ENCODE data around the gene UBP1.
A peak's percentile ranks its signal among the peaks of the same experiment; 100 is the strongest.

UBP1 gene

DNA sequence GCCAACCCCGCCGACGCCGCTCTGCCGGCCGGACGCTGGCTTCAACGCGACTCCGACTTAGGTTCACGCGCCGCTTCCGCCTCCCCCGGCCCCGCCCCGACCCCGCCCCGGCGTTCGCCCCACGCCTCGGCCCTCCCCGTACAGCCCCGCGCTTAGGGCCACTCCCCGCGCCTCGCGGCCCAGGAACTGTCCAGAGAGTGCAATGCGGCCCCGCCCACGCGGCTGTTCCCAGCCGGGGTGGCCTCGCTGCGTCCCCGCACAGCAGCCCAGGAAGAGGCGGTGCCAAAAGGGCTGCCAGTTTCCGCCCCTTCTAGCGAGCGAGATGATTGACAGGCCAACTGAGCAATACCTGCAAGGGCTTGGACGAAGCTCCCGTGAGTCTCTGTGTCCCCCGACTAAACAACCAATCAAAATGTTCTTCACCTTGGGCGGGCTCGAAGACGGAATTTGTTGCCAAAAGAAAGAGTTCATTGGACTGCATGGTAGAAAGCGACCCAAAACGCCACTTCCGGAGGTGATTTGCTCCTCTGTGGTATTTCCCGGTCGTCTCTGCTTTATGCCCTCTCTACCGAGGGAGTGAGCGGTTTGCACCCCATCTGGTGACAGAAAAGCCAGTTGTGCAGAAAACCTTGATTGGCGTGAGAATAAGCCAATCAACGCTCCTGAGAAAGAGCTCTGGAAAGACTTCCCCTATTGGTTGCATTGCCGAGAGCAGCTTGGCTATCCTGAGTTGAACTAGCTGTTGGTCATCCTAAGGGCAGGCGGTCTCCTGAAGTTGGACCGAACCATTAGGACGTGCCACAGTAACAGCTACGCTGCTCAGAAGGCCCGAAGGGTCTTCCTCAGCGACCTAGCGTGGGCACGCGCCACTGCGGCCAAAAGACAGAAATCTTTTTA, at the start of gene UBP1 (continued):
- TF ChIP-seq, protein P1, sequence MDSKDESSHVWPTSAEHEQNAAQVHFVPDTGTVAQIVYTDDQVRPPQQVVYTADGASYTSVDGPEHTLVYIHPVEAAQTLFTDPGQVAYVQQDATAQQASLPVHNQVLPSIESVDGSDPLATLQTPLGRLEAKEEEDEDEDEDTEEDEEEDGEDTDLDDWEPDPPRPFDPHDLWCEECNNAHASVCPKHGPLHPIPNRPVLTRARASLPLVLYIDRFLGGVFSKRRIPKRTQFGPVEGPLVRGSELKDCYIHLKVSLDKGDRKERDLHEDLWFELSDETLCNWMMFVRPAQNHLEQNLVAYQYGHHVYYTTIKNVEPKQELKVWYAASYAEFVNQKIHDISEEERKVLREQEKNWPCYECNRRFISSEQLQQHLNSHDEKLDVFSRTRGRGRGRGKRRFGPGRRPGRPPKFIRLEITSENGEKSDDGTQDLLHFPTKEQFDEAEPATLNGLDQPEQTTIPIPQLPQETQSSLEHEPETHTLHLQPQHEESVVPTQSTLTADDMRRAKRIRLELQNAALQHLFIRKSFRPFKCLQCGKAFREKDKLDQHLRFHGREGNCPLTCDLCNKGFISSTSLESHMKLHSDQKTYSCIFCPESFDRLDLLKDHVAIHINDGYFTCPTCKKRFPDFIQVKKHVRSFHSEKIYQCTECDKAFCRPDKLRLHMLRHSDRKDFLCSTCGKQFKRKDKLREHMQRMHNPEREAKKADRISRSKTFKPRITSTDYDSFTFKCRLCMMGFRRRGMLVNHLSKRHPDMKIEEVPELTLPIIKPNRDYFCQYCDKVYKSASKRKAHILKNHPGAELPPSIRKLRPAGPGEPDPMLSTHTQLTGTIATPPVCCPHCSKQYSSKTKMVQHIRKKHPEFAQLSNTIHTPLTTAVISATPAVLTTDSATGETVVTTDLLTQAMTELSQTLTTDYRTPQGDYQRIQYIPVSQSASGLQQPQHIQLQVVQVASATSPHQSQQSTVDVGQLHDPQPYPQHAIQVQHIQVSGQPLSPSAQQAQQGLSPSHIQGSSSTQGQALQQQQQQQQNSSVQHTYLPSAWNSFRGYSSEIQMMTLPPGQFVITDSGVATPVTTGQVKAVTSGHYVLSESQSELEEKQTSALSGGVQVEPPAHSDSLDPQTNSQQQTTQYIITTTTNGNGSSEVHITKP (tag by site-specific recombination; IDR thresholded peaks at IDR 0.05), result peak; percentile 96
- TF ChIP-seq ZNF239 (tag by site-specific recombination; IDR thresholded peaks at IDR 0.05), result no peak
- peak; percentile 56; the same call in 1 of the 2 replicates for TF ChIP-seq ZNF664 (tag by site-specific recombination; IDR thresholded peaks at IDR 0.05)
- TF ChIP-seq ZBTB17 (tag by site-specific recombination; IDR thresholded peaks at IDR 0.05), result peak; percentile 94
- no peak for TF ChIP-seq ZNF501 (tag by site-specific recombination; IDR thresholded peaks at IDR 0.05)
- TF ChIP-seq ZBTB48 (tag by site-specific recombination; IDR thresholded peaks at IDR 0.05), result no peak
- TF ChIP-seq ZNF394 (tag by site-specific recombination; IDR thresholded peaks at IDR 0.05; ENCODE audit: borderline replicate concordance), result no peak
- peak; percentile 79 for TF ChIP-seq ZNF335 (tag by site-specific recombination; conservative IDR thresholded peaks at IDR 0.05)
- 0 out of 2 replicates have a peak, but pooled peaks have one; percentile 38 for TF ChIP-seq ZEB2 (tag by site-specific recombination; IDR thresholded peaks at IDR 0.05)
- TF ChIP-seq, protein P2, sequence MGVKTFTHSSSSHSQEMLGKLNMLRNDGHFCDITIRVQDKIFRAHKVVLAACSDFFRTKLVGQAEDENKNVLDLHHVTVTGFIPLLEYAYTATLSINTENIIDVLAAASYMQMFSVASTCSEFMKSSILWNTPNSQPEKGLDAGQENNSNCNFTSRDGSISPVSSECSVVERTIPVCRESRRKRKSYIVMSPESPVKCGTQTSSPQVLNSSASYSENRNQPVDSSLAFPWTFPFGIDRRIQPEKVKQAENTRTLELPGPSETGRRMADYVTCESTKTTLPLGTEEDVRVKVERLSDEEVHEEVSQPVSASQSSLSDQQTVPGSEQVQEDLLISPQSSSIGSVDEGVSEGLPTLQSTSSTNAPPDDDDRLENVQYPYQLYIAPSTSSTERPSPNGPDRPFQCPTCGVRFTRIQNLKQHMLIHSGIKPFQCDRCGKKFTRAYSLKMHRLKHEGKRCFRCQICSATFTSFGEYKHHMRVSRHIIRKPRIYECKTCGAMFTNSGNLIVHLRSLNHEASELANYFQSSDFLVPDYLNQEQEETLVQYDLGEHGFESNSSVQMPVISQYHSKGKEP (tag by site-specific recombination; IDR thresholded peaks at IDR 0.05), result no peak
- peak; percentile 33; the same call in 1 of the 2 replicates for TF ChIP-seq ZNF629 (tag by site-specific recombination; IDR thresholded peaks at IDR 0.05)
- TF ChIP-seq SALL2 (tag by site-specific recombination; IDR thresholded peaks at IDR 0.05; ENCODE audit: borderline replicate concordance), result no peak
- TF ChIP-seq KLF9 (tag by site-specific recombination; IDR thresholded peaks at IDR 0.05; ENCODE audit: low read depth), result peak; percentile 88
- no peak for TF ChIP-seq ZNF354C (tag by site-specific recombination; IDR thresholded peaks at IDR 0.05; ENCODE audit: borderline replicate concordance, low read depth)
- TF ChIP-seq, protein P3, sequence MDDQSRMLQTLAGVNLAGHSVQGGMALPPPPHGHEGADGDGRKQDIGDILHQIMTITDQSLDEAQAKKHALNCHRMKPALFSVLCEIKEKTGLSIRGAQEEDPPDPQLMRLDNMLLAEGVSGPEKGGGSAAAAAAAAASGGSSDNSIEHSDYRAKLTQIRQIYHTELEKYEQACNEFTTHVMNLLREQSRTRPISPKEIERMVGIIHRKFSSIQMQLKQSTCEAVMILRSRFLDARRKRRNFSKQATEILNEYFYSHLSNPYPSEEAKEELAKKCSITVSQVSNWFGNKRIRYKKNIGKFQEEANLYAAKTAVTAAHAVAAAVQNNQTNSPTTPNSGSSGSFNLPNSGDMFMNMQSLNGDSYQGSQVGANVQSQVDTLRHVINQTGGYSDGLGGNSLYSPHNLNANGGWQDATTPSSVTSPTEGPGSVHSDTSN (CRISPR knock-in tag; IDR thresholded peaks at IDR 0.05), result peak; percentile 91; the same call in 1 of the 2 replicates
- TF ChIP-seq ZNF146 (tag by site-specific recombination; IDR thresholded peaks at IDR 0.05), result no peak
- TF ChIP-seq ZNF404 (tag by site-specific recombination; IDR thresholded peaks at IDR 0.05), result no peak
- 0 out of 2 replicates have a peak, but pooled peaks have one; percentile 33 for TF ChIP-seq EGR2 (tag by site-specific recombination; IDR thresholded peaks at IDR 0.05; ENCODE audit: low read depth)
- no peak for TF ChIP-seq ZNF433 (tag by site-specific recombination; IDR thresholded peaks at IDR 0.05; ENCODE audit: low read depth)
- 0 out of 2 replicates have a peak, but pooled peaks have one; percentile 20 for TF ChIP-seq BCL11B (tag by site-specific recombination; IDR thresholded peaks at IDR 0.05; ENCODE audit: low read depth)
- no peak for TF ChIP-seq SP7 (tag by site-specific recombination; IDR thresholded peaks at IDR 0.05)
- TF ChIP-seq, protein P4, sequence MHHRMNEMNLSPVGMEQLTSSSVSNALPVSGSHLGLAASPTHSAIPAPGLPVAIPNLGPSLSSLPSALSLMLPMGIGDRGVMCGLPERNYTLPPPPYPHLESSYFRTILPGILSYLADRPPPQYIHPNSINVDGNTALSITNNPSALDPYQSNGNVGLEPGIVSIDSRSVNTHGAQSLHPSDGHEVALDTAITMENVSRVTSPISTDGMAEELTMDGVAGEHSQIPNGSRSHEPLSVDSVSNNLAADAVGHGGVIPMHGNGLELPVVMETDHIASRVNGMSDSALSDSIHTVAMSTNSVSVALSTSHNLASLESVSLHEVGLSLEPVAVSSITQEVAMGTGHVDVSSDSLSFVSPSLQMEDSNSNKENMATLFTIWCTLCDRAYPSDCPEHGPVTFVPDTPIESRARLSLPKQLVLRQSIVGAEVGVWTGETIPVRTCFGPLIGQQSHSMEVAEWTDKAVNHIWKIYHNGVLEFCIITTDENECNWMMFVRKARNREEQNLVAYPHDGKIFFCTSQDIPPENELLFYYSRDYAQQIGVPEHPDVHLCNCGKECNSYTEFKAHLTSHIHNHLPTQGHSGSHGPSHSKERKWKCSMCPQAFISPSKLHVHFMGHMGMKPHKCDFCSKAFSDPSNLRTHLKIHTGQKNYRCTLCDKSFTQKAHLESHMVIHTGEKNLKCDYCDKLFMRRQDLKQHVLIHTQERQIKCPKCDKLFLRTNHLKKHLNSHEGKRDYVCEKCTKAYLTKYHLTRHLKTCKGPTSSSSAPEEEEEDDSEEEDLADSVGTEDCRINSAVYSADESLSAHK (tag by site-specific recombination; IDR thresholded peaks at IDR 0.05), result no peak
- peak; percentile 88 for TF ChIP-seq ZXDB (tag by site-specific recombination; IDR thresholded peaks at IDR 0.05)
- TF ChIP-seq ZNF391 (tag by site-specific recombination; IDR thresholded peaks at IDR 0.05; ENCODE audit: borderline replicate concordance, low read depth), result no peak
- TF ChIP-seq ZFP69B (tag by site-specific recombination; IDR thresholded peaks at IDR 0.05), result no peak
- peak; percentile 69 for TF ChIP-seq ZFHX2 (tag by site-specific recombination; conservative IDR thresholded peaks at IDR 0.05)
- TF ChIP-seq, protein P5, sequence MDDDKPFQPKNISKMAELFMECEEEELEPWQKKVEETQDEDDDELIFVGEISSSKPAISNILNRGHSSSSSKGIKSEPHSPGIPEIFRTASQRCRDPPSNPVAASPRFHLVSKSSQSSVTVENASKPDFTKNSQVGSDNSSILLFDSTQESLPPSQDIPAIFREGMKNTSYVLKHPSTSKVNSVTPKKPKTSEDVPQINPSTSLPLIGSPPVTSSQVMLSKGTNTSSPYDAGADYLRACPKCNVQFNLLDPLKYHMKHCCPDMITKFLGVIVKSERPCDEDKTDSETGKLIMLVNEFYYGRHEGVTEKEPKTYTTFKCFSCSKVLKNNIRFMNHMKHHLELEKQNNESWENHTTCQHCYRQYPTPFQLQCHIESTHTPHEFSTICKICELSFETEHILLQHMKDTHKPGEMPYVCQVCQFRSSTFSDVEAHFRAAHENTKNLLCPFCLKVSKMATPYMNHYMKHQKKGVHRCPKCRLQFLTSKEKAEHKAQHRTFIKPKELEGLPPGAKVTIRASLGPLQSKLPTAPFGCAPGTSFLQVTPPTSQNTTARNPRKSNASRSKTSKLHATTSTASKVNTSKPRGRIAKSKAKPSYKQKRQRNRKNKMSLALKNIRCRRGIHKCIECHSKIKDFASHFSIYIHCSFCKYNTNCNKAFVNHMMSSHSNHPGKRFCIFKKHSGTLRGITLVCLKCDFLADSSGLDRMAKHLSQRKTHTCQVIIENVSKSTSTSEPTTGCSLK (tag by site-specific recombination; IDR thresholded peaks at IDR 0.05), result no peak
- no peak for TF ChIP-seq ZNF112 (tag by site-specific recombination; IDR thresholded peaks at IDR 0.05)
- TF ChIP-seq SP2 (tag by site-specific recombination; IDR thresholded peaks at IDR 0.05), result peak; percentile 89
